IMR-90 (cell line): ENCODE data around the gene SETD3. TPM values are rescaled to one million over a fixed set of nuclear protein-coding genes. Genes with fewer than 3 reads are reported as not detected.
A peak's percentile ranks its signal among the peaks of the same experiment; 100 is the strongest.

ENCODE experiments used
- ATAC-seq: fragments of 200-7000 bp; cut with Tn5 transposase; 2 replicates; pipeline ENCODE4 v1.9.1; 2020; ENCODE audit warnings: low read depth, mild to moderate bottlenecking, moderate library complexity
- BruUV-seq: library from RNA; stranded (reverse); fragments of 400-500 nt; replicated peaks from 2 replicates; lab custom pipeline; 2021; lab: Mats Ljungman, UMichigan
- CTCF ChIA-PET: fragments of 300-600 bp; formaldehyde crosslinking; extraction: SDS; loops from one replicate; lab custom pipeline; 2021; ENCODE audit warnings: antibody characterized with exemption; lab: Yijun Ruan, JAX
- POLR2A ChIA-PET: fragments of 300-600 bp; sonication (Branson Sonifier 250); formaldehyde crosslinking; loops from one replicate; lab custom pipeline; 2022; ENCODE audit warnings: antibody characterized with exemption; ENCODE audit not compliant: unreplicated experiment; lab: Charles Lee
- DNase-seq: peaks from one replicate; pipeline ENCODE4 v3.0.0; 2013
- H2AFZ ChIP-seq: replicated peaks from 2 replicates; pipeline ENCODE3; 2013; ENCODE audit warnings: low read length, mild to moderate bottlenecking; ENCODE audit not compliant: poor library complexity
- H2AK5ac ChIP-seq: 2 replicates; pipeline ENCODE4 v1.6.1; 2013; ENCODE audit warnings: low read depth, low read length, inconsistent platforms
- H2AK9ac ChIP-seq: replicated peaks from 2 replicates; pipeline ENCODE3; 2013; ENCODE audit warnings: mild to moderate bottlenecking, low read depth, low read length, moderate library complexity; ENCODE audit not compliant: poor library complexity
- H2BK120ac ChIP-seq: 2 replicates; pipeline ENCODE4 v1.6.1; 2013; ENCODE audit warnings: low read depth, low read length, inconsistent platforms
- H2BK15ac ChIP-seq: 3 replicates; pipeline ENCODE4 v1.6.1; 2013; ENCODE audit warnings: low read depth, low read length, inconsistent platforms
- H2BK20ac ChIP-seq: 2 replicates; pipeline ENCODE4 v1.6.1; 2013; ENCODE audit warnings: low read depth, mild to moderate bottlenecking, inconsistent platforms, low read length, moderate library complexity
- H2BK5ac ChIP-seq: 2 replicates; pipeline ENCODE4 v1.6.1; 2013; ENCODE audit warnings: mild to moderate bottlenecking, low read depth, low read length, inconsistent platforms; ENCODE audit not compliant: poor library complexity, severe bottlenecking
- H3K14ac ChIP-seq: replicated peaks from 2 replicates; pipeline ENCODE4 v1.6.1; 2013; ENCODE audit warnings: low read depth, low read length, inconsistent platforms
- H3K18ac ChIP-seq: 2 replicates; pipeline ENCODE4 v1.6.1; 2013; ENCODE audit warnings: low read depth, low read length, control low read depth
- H3K23ac ChIP-seq: 2 replicates; pipeline ENCODE4 v1.6.1; 2013; ENCODE audit warnings: low read depth, low read length, inconsistent platforms
- H3K27ac ChIP-seq: 2 replicates; pipeline ENCODE4 v1.5.1; 2013; ENCODE audit warnings: mild to moderate bottlenecking, control low read depth, low read length; ENCODE audit not compliant: insufficient read depth
- H3K27me3 ChIP-seq: 2 replicates; pipeline ENCODE4 v1.6.1; 2013; ENCODE audit warnings: low read length; ENCODE audit not compliant: control insufficient read depth, insufficient read depth
- H3K36me3 ChIP-seq: 2 replicates; pipeline ENCODE4 v1.6.1; 2013; ENCODE audit warnings: low read length, mixed read lengths; ENCODE audit not compliant: control insufficient read depth, insufficient read depth
- H3K4ac ChIP-seq: 2 replicates; pipeline ENCODE4 v1.6.1; 2013; ENCODE audit warnings: low read depth, low read length, inconsistent platforms
- H3K4me1 ChIP-seq: 2 replicates; pipeline ENCODE4 v1.6.1; 2013; ENCODE audit warnings: low read length, mixed read lengths; ENCODE audit not compliant: control insufficient read depth, insufficient read depth
- H3K4me2 ChIP-seq: 2 replicates; pipeline ENCODE4 v1.6.1; 2013; ENCODE audit warnings: low read depth, mild to moderate bottlenecking, control low read depth, low read length, moderate library complexity
- H3K4me3 ChIP-seq: 2 replicates; pipeline ENCODE4 v1.5.1; 2013; ENCODE audit warnings: low read depth, mild to moderate bottlenecking, control low read depth, low read length, moderate library complexity; ENCODE audit not compliant: insufficient read depth
- H3K56ac ChIP-seq: 2 replicates; pipeline ENCODE4 v1.6.1; 2013; ENCODE audit warnings: low read length, inconsistent platforms; ENCODE audit not compliant: insufficient read depth; ENCODE audit errors: extremely low read depth
- H3K79me1 ChIP-seq, 2 experiments: 2 replicates each; pipeline ENCODE4 v1.6.1; 2013; ENCODE audit warnings: low read length in 2 of 2, inconsistent platforms in 1 of 2, low read depth in 1 of 2
- H3K9ac ChIP-seq: 2 replicates; pipeline ENCODE4 v1.6.1; 2013; ENCODE audit warnings: low read depth, low read length, control low read depth
- H3K9me1 ChIP-seq: 2 replicates; pipeline ENCODE4 v1.6.1; 2013; ENCODE audit warnings: low read length, inconsistent platforms; ENCODE audit not compliant: insufficient read depth
- H3K9me3 ChIP-seq: 2 replicates; pipeline ENCODE4 v1.6.1; 2013; ENCODE audit warnings: low read length; ENCODE audit not compliant: control insufficient read depth, insufficient read depth
- H4K20me1 ChIP-seq: 2 replicates; pipeline ENCODE4 v1.6.1; 2013; ENCODE audit warnings: low read length, inconsistent platforms; ENCODE audit not compliant: insufficient read depth
- H4K5ac ChIP-seq: 2 replicates; pipeline ENCODE4 v1.6.1; 2013; ENCODE audit warnings: mild to moderate bottlenecking, low read depth, low read length, control low read depth
- H4K8ac ChIP-seq, 2 experiments: 2 replicates each; pipeline ENCODE4 v1.6.1; 2013; ENCODE audit warnings: low read depth in 2 of 2, low read length in 2 of 2, control low read depth in 1 of 2, inconsistent platforms in 1 of 2
- H4K91ac ChIP-seq: 2 replicates; pipeline ENCODE4 v1.6.1; 2013; ENCODE audit warnings: low read depth, low read length, inconsistent platforms; ENCODE audit not compliant: insufficient read depth
- CEBPB ChIP-seq: IDR thresholded peaks from 2 replicates; pipeline ENCODE4 v1.6.1; 2012; ENCODE audit warnings: low read depth, low read length, improper control_type of control experiment
- CTCF ChIP-seq: conservative IDR thresholded peaks from 2 replicates; pipeline ENCODE4 v1.5.1; 2012; ENCODE audit warnings: mild to moderate bottlenecking, low read depth, low read length, improper control_type of control experiment
- ELK1 ChIP-seq: fragments of 150-350 bp; IDR thresholded peaks from 2 replicates; pipeline ENCODE4 v1.6.1; 2016; ENCODE audit warnings: low read depth, mild to moderate bottlenecking, low read length, moderate library complexity, borderline replicate concordance
- FOS ChIP-seq: fragments of 150-350 bp; IDR thresholded peaks from 2 replicates; pipeline ENCODE4 v1.6.1; 2016; ENCODE audit warnings: low read depth, low read length
- POLR2A ChIP-seq: IDR thresholded peaks from 2 replicates; pipeline ENCODE4 v1.6.1; 2012; ENCODE audit warnings: mild to moderate bottlenecking, low read depth, low read length
- RAD21 ChIP-seq: IDR thresholded peaks from 2 replicates; pipeline ENCODE4 v1.6.1; 2012; ENCODE audit warnings: low read length, improper control_type of control experiment
- SMC3 ChIP-seq: fragments of 150-350 bp; IDR thresholded peaks from 2 replicates; pipeline ENCODE4 v1.6.1; 2016; ENCODE audit warnings: low read depth, mild to moderate bottlenecking, antibody characterized with exemption, low read length, moderate library complexity
- WGBS, 2 experiments: methylation state at CpG; one replicate each; pipeline versions ENCODE4 v1.1.5 to v1.1.7; 2013; ENCODE audit warnings: missing lambda C conversion rate in 2 of 2; ENCODE audit not compliant: insufficient read length in 1 of 2; ENCODE audit errors: extremely low coverage in 2 of 2; 5-methylcytosine and 5-hydroxymethylcytosine counted together
- dilution Hi-C: fragments of 300-500 bp; cut with HindIII; formaldehyde crosslinking; loops from one replicate; pipeline ENCODE4 v1.14.3; 2018; ENCODE audit warnings: low sequenced_read_pairs; ENCODE audit not compliant: unreplicated experiment
- in situ Hi-C: fragments of 300-500 bp; cut with MboI; formaldehyde crosslinking; loops from 3 replicates; pipeline ENCODE4 v1.14.3; 2019; ENCODE audit warnings: low sequenced_read_pairs, inconsistent platforms, mixed read lengths
- intact Hi-C: fragments of 100-400 bp; cut with micrococcal nuclease; formaldehyde crosslinking; loops from 2 replicates; pipeline ENCODE4 v1.10.0; 2022
- polyA plus RNA-seq, 3 experiments: library from polyadenylated mRNA; depleted of rRNA; stranded (reverse); fragments of >200 nt; gene quantifications; 2 replicates each; pipeline ENCODE4 v1.2.3, GENCODE V29; 2012; ENCODE audit warnings: low replicate concordance in 1 of 3
- total RNA-seq: library from RNA; depleted of rRNA; stranded (reverse); fragments of >200 nt; gene quantifications from 2 replicates; pipeline ENCODE4 v1.2.3, GENCODE V29; 2012

SETD3 gene
- total and polyA plus RNA-seq, 2 of the 4 experiments (the other 2 are of a cell fraction): 18.8 to 31.9 TPM

GRCh38 chr14:99415496-99416281 lies 65.0 kb downstream of the SETD3 start:
- Histone ChIP-seq H2AK5ac (no peak overlapping the region), H3K4me3 (no peak overlapping the region), H3K27me3 (no peaks in the 10 kb centered on the region), H3K56ac (no peak overlapping the region), H4K91ac (no peak overlapping the region), H3K9me3 (no peaks in the 10 kb centered on the region), H3K79me1 (peaks cover 4 to 5% of the 10 kb centered on the region in 2 experiments; a peak in 2 of 4 replicates), H2BK120ac (no peak overlapping the region), H2BK20ac (no peak overlapping the region), H4K20me1 (no peaks in the 10 kb centered on the region; the same call in 1 of the 2 replicates), H2BK15ac (no peak overlapping the region), H3K36me3 (peaks cover 8% of the 10 kb centered on the region; the same call in 1 of the 2 replicates), H3K18ac (no peak overlapping the region), H3K9ac (no peak overlapping the region), H3K14ac (no peak overlapping the region), H3K9me1 (0 out of 2 replicates have a peak, but pooled peaks cover 4% of the 10 kb centered on the region), H2AK9ac (no peak overlapping the region), H4K5ac (no peak overlapping the region), H3K4me2 (no peak overlapping the region), H3K4me1 (no peaks in the 10 kb centered on the region; the same call in 1 of the 2 replicates), H3K4ac (no peak overlapping the region), H3K27ac (no peak overlapping the region), H2AFZ (no peak overlapping the region), H4K8ac (no peak overlapping the region), H3K23ac (no peak overlapping the region), H2BK5ac (no peak overlapping the region)
- WGBS, 2 experiments: no CpG with 5 or more reads among the region's 2 CpGs
- DNase-seq (peak; percentile 82), ATAC-seq (peak; percentile 96)
- dilution Hi-C loops: no loop called here
- ChIA-PET POLR2A (no interaction called here), CTCF (interaction anchor here (0.7 to 4.3 kb wide), 13 partner anchors 9 to 149 kb away, joined by 3 to 27 read pairs (median 3); no protein-coding TSS in a partner anchor)
- TF ChIP-seq CTCF: peak; percentile 85
- TF ChIP-seq POLR2A: peak; percentile 18; the same call in 1 of the 2 replicates
- no peak for TF ChIP-seq FOS
- TF ChIP-seq CEBPB: 0 out of 2 replicates have a peak, but pooled peaks have one; percentile 38
- TF ChIP-seq RAD21: peak; percentile 85
- peak; percentile 53 for TF ChIP-seq SMC3
- TF ChIP-seq ELK1: no peak
- in situ Hi-C loops: loop anchor here (10.0 kb wide), 1 partner anchor 91 kb away; no protein-coding TSS in a partner anchor
- intact Hi-C loops: loop anchor here (1.0 kb wide), 2 partner anchors 26 to 95 kb away; no protein-coding TSS in a partner anchor
- no TSS peak for BruUV-seq
